ENCODE data around the gene PABPC1L. TPM values are rescaled to one million over a fixed set of nuclear protein-coding genes. Genes with fewer than 3 reads are reported as not detected.

PABPC1L gene
- total and polyA plus RNA-seq, 2 of the 13 experiments (the other 11 are each of a cell fraction or from before 2014, with no cell fraction given), result 30.8 to 252 TPM

GRCh38 chr20:44862286-44862685 is 47.6 kb upstream of the PABPC1L start:
- Histone ChIP-seq H3K9ac (ENCODE audit: insufficient read depth, low read depth, low read length) (no peak overlapping the region), H3K27ac (ENCODE audit: extremely low read length, insufficient read depth, low read length) (no peak overlapping the region), H3K27me3 (ENCODE audit: control insufficient read depth in 1 of 2, insufficient read depth in 2 of 2, low read length in 2 of 2) (peaks cover 0 to 19% of the 10 kb centered on the region in 2 experiments; a peak in 2 of 5 replicates), H3K4me2 (ENCODE audit: low read depth, low read length) (no peak overlapping the region), H3K79me2 (ENCODE audit: insufficient read depth, low read length) (no peaks in the 10 kb centered on the region), H3K36me3 (replicated peaks in 1 of 2; ENCODE audit: control insufficient read depth in 1 of 2, insufficient read depth in 2 of 2, low read length in 2 of 2) (no peaks in the 10 kb centered on the region), H3K9me3 (ENCODE audit: low read length) (no peaks in the 10 kb centered on the region), H2AFZ (ENCODE audit: low read length) (no peak overlapping the region), H3K4me3 (replicated peaks in 1 of 3; ENCODE audit: insufficient read depth in 1 of 3, low read depth in 2 of 3, low read length in 3 of 3) (no peak overlapping the region), H3K4me1 (ENCODE audit: insufficient read depth, low read length) (peaks cover under 1% of the 10 kb centered on the region; the same call in 1 of the 2 replicates), H4K20me1 (ENCODE audit: insufficient read depth, low read length) (no peaks in the 10 kb centered on the region)
- FAIRE-seq (no peak), ATAC-seq (no peak), DNase-seq (ENCODE audit: low spot score) (no peak)
- BruUV-seq (replicated peaks), result no TSS peak
- intact Hi-C loops (cut with micrococcal nuclease; ENCODE audit: unreplicated experiment) (no loop called here), in situ Hi-C loops (cut with HindIII; ENCODE audit: extremely low pct_ligation_motif_present, low pct_unique_long_range_greater_than_20kb) (loop anchor here (5.0 kb wide), 1 partner anchor 60 kb away; no protein-coding TSS in a partner anchor)
- WGBS (ENCODE audit: low lambda C conversion rate), result 31% methylated on average over 2 of the region's 2 CpGs
- CTCF ChIA-PET (ENCODE audit: low intra/inter-chr PET ratio, low total read pairs), result no interaction called here
- TF ChIP-seq TRIM22 (IDR thresholded peaks at IDR 0.05) (no peak), HOXA7 (CRISPR knock-in tag; IDR thresholded peaks at IDR 0.05) (no peak), ZNF710 (CRISPR knock-in tag; IDR thresholded peaks at IDR 0.05; ENCODE audit: borderline replicate concordance) (no peak), GMEB2 (CRISPR knock-in tag; IDR thresholded peaks at IDR 0.05; ENCODE audit: low read depth) (no peak), HNF4A (CRISPR knock-in tag; IDR thresholded peaks at IDR 0.05) (no peak), MYC (CRISPR knock-in tag; IDR thresholded peaks at IDR 0.05; ENCODE audit: borderline replicate concordance) (no peak), ATF5 (CRISPR knock-in tag; IDR thresholded peaks at IDR 0.05; ENCODE audit: low read depth) (no peak), FOSL1 (CRISPR knock-in tag; IDR thresholded peaks at IDR 0.05; ENCODE audit: borderline replicate concordance) (no peak), TCF12 (IDR thresholded peaks at IDR 0.05) (no peak), TCF12 (CRISPR knock-in tag; IDR thresholded peaks at IDR 0.05) (no peak), ZNF724P (CRISPR knock-in tag; IDR thresholded peaks at IDR 0.05; ENCODE audit: borderline replicate concordance) (no peak), ZNF460 (CRISPR knock-in tag; IDR thresholded peaks at IDR 0.05; ENCODE audit: borderline replicate concordance) (no peak)
- POLR2A ChIA-PET, result no interaction called here

Data from HepG2 (cell line).